K562 (cell line): Measurements from ENCODE around the gene OSGEP. TPM values are rescaled to one million over a fixed set of nuclear protein-coding genes. Genes with fewer than 3 reads are reported as not detected.
A peak's percentile ranks its signal among the peaks of the same experiment; 100 is the strongest.

Experiments
- ARID1B ChIP-seq: fragments of 450-650 bp; IDR thresholded peaks from 2 replicates; pipeline ENCODE4 v1.6.1; 2016; ENCODE audit warnings: antibody characterized with exemption, mild to moderate bottlenecking, inconsistent platforms
- BCOR ChIP-seq: fragments of 450-650 bp; IDR thresholded peaks from 2 replicates; pipeline ENCODE4 v1.6.1; 2016
- CHD4 ChIP-seq: fragments of 200-600 bp; sonication (generic); IDR thresholded peaks from 3 replicates; pipeline ENCODE4 v1.6.1; 2012; ENCODE audit warnings: low read depth, mild to moderate bottlenecking, mixed read lengths, low read length, inconsistent platforms; ENCODE audit not compliant: insufficient read depth, insufficient replicate concordance, poor library complexity, severe bottlenecking
- CLOCK ChIP-seq: fragments of 250-450 bp; sonication (Bioruptor Pico); IDR thresholded peaks from 2 replicates; pipeline ENCODE4 v1.4.0; 2020; ENCODE audit warnings: mild to moderate bottlenecking, moderate library complexity, borderline replicate concordance
- GATA2 ChIP-seq: sonication (generic); formaldehyde crosslinking; IDR thresholded peaks from 2 replicates; pipeline ENCODE4 v1.4.0; 2020; ENCODE audit warnings: mild to moderate bottlenecking, missing genetic modification reagents
- HDAC8 ChIP-seq: fragments of 450-650 bp; IDR thresholded peaks from 2 replicates; pipeline ENCODE4 v1.6.1; 2016; ENCODE audit warnings: mild to moderate bottlenecking, missing genetic modification characterization, moderate library complexity, missing compliant biosample characterization
- ID3 ChIP-seq, 2 experiments: fragments of 250-450 bp in 1 of 2; fragments of 450-650 bp in 1 of 2; sonication (Bioruptor Pico) in 1 of 2; IDR thresholded peaks; 2 replicates each; pipeline versions ENCODE4 v1.6.1 to v1.8.0; 2016 to 2021; ENCODE audit warnings: mild to moderate bottlenecking in 2 of 2, moderate library complexity in 2 of 2, missing compliant biosample characterization in 1 of 2, missing genetic modification characterization in 1 of 2
- MEIS2 ChIP-seq: fragments of 450-650 bp; IDR thresholded peaks from 2 replicates; pipeline ENCODE4 v1.6.1; 2014; ENCODE audit warnings: mild to moderate bottlenecking; ENCODE audit not compliant: partially characterized antibody
- ZFX ChIP-seq: sonication (generic); formaldehyde crosslinking; IDR thresholded peaks from 2 replicates; pipeline ENCODE4 v1.8.0; 2022; ENCODE audit warnings: mild to moderate bottlenecking, missing genetic modification reagents, moderate library complexity
- ZNF407 ChIP-seq: fragments of 450-650 bp; IDR thresholded peaks from 2 replicates; pipeline ENCODE4 v1.6.1; 2016; ENCODE audit warnings: low read depth
- polyA plus RNA-seq, 8 experiments: library from polyadenylated mRNA; depleted of rRNA in 4 of 8; stranded (reverse) in 5 of 8; unstranded in 3 of 8; fragments of >200 nt; fragmentation: Nextera tagmentation in 2 of 8; fragmentation: Illumina TruSeq in 1 of 8; extraction: Ambion mirVana in 2 of 8; extraction: Trizol in 1 of 8; gene quantifications; 2 replicates each; pipeline versions ENCODE4 v1.2.1 to v1.2.3, GENCODE V29; 2011 to 2014; ENCODE audit warnings: inconsistent platforms in 1 of 8, missing spikeins in 1 of 8
- total RNA-seq, 7 experiments: library from RNA; depleted of rRNA in 6 of 7; stranded (reverse); fragments of >200 nt in 6 of 7; fragmentation: Illumina TruSeq in 2 of 7; extraction: Trizol in 2 of 7; gene quantifications; 2 replicates each; pipeline versions ENCODE4 v1.2.1 to v1.2.3, GENCODE V29; 2011 to 2021; ENCODE audit warnings: low replicate concordance in 1 of 7
- TF ChIP-seq, protein P1 (sequence below): fragments of 250-450 bp; sonication (Bioruptor Pico); IDR thresholded peaks from 2 replicates; pipeline ENCODE4 v1.8.0; 2022; ENCODE audit warnings: inconsistent platforms

OSGEP gene
- total and polyA plus RNA-seq, 9 of the 15 experiments (the other 6 are each of a cell fraction or from before 2014, with no cell fraction given) = 32.1 to 59.2 (median 44.1) TPM

- TF ChIP-seq ID3 (CRISPR knock-in tag; IDR thresholded peaks at IDR 0.05) (no peak), ID3 (tag; IDR thresholded peaks at IDR 0.05) (peak; percentile 54; the same call in 1 of the 2 replicates), GATA2 (CRISPR knock-in tag) (no peak), ZFX (CRISPR knock-in tag) (peak; percentile 66), CLOCK (CRISPR knock-in tag) (peak; percentile 92; the same call in 1 of the 2 replicates), HDAC8 (tag) (no peak), ARID1B (no peak), BCOR (no peak), CHD4 (no peak), ZNF407 (peak; percentile 76), MEIS2 (peak; percentile 67)
- TF ChIP-seq, protein P1, sequence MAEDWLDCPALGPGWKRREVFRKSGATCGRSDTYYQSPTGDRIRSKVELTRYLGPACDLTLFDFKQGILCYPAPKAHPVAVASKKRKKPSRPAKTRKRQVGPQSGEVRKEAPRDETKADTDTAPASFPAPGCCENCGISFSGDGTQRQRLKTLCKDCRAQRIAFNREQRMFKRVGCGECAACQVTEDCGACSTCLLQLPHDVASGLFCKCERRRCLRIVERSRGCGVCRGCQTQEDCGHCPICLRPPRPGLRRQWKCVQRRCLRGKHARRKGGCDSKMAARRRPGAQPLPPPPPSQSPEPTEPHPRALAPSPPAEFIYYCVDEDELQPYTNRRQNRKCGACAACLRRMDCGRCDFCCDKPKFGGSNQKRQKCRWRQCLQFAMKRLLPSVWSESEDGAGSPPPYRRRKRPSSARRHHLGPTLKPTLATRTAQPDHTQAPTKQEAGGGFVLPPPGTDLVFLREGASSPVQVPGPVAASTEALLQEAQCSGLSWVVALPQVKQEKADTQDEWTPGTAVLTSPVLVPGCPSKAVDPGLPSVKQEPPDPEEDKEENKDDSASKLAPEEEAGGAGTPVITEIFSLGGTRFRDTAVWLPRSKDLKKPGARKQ = no peak
These were observed 6.9 kb upstream of the OSGEP start, which contains the start of gene PIP4P1 (continued) for GRCh38 chr14:20461225-20462141.
